Stomach (tissue), 9 donors: ENCODE data around the gene TFAP2D. TPM values are rescaled to one million over a fixed set of nuclear protein-coding genes. Genes with fewer than 3 reads are reported as not detected.
A peak's percentile ranks its signal among the peaks of the same experiment; 100 is the strongest.

Source experiments
- DNase-seq, 2 donors: peaks; one replicate each; pipeline versions ENCODE4 v3.0.0 to v3.0.0-alpha.2; 2013 to 2019
- H3K27ac ChIP-seq, 5 donors: fragments of 200-600 bp in 4 of 5; sonication (generic) in 4 of 5; one replicate each; pipeline ENCODE4 v1.5.1; 2013 to 2019; ENCODE audit warnings: mild to moderate bottlenecking in 1 of 5, moderate library complexity in 1 of 5
- H3K27me3 ChIP-seq, 3 donors: fragments of 200-600 bp; sonication (generic); one replicate each; pipeline ENCODE4 v1.5.1; 2017 to 2019; ENCODE audit warnings: mixed run types in 1 of 3
- H3K36me3 ChIP-seq, 4 donors: fragments of 200-600 bp; sonication (generic); 1 replicate in 3 of 4; 2 replicates in 1 of 4; pipeline ENCODE4 v1.5.1; 2016 to 2019
- H3K4me1 ChIP-seq, 4 donors: fragments of 200-600 bp; sonication (generic); one replicate each; pipeline ENCODE4 v1.5.1; 2016 to 2019
- H3K4me3 ChIP-seq, 4 donors: fragments of 200-600 bp; sonication (generic) in 3 of 4; one replicate each; pipeline ENCODE4 v1.5.1; 2016 to 2019; ENCODE audit warnings: mild to moderate bottlenecking in 1 of 4
- H3K9me3 ChIP-seq, 4 donors: fragments of 200-600 bp; sonication (generic); one replicate each; pipeline ENCODE4 v1.5.1; 2016 to 2019
- EP300 ChIP-seq: sonication (generic); formaldehyde crosslinking; IDR thresholded peaks from one replicate; pipeline ENCODE4 v1.6.1; 2017; ENCODE audit warnings: antibody characterized with exemption
- POLR2A ChIP-seq, 4 donors: fragments of 450-650 bp; IDR thresholded peaks; one replicate each; pipeline ENCODE4 v1.6.1; 2016; ENCODE audit warnings: antibody characterized with exemption in 4 of 4, control low read depth in 2 of 4, mild to moderate bottlenecking in 1 of 4, moderate library complexity in 1 of 4
- POLR2AphosphoS5 ChIP-seq, 3 donors: sonication (generic); formaldehyde crosslinking; IDR thresholded peaks; one replicate each; pipeline ENCODE4 v1.6.1; 2016; ENCODE audit warnings: antibody characterized with exemption in 3 of 3
- WGBS, 5 donors: extraction: QIAGEN DNeasy Blood & Tissue Kit in 3 of 5; methylation state at CpG; one replicate each; pipeline versions ENCODE4 v1.1.5 to v1.1.7; 2013 to 2018; 5-methylcytosine and 5-hydroxymethylcytosine counted together
- intact Hi-C: fragments of 100-400 bp; cut with DNase I; formaldehyde crosslinking; loops from one replicate; pipeline ENCODE4 v1.15.1; 2023; ENCODE audit warnings: low total_unique reads
- polyA plus RNA-seq, 3 donors: library from polyadenylated mRNA; stranded (reverse); fragments of 200-250 nt; gene quantifications; one replicate each; pipeline ENCODE4 v1.2.3, GENCODE V29; 2013
- total RNA-seq, 5 donors: library from RNA; depleted of rRNA; stranded (reverse); fragments of >200 nt; gene quantifications; one replicate each; pipeline versions ENCODE4 v1.1.0 to v1.2.3, GENCODE V29; 2014 to 2016
- TF ChIP-seq, protein P1 (sequence below), 7 experiments: fragments of 450-650 bp in 4 of 7; fragments of 200-600 bp in 3 of 7; sonication (generic) in 3 of 7; IDR thresholded peaks; one replicate each; pipeline ENCODE4 v1.5.1; 2016 to 2019; ENCODE audit warnings: antibody characterized with exemption in 7 of 7, control low read depth in 2 of 7, mild to moderate bottlenecking in 1 of 7
- donor health status: healthy with polysubstance abuse.
- donor health status: Bipolar disorder and iron deficiency.
- donor health status: healthy.

TFAP2D gene
- total and polyA plus RNA-seq, 8 donors: not detected

DNA sequence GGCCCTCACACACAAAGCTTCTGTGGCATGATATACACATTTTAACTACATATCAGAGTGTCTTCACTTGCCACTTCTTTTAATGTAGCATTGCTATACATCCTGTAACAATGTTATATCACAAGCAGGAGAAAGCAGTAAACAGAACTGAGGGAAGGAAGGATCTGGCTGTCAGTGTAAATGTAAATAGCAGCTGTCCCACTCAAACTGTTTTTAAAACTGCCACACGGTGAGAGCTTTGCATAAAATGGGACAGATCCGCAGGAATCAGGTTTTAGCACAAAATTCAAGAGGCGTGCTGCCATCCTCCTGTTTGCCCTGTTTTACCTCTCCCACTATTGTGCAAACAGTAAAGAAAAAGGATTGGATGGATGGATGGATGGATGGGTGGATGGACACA lies 28.8 kb downstream of the TFAP2D start:
- no peak overlapping the region for H3K27ac ChIP-seq
- no peaks in the 10 kb centered on the region for H3K9me3 ChIP-seq
- H3K4me1 ChIP-seq: no peaks in the 10 kb centered on the region
- no peak for TF ChIP-seq POLR2A (IDR thresholded peaks at IDR 0.05)
- TF ChIP-seq EP300: no peak
- TF ChIP-seq, protein P1, sequence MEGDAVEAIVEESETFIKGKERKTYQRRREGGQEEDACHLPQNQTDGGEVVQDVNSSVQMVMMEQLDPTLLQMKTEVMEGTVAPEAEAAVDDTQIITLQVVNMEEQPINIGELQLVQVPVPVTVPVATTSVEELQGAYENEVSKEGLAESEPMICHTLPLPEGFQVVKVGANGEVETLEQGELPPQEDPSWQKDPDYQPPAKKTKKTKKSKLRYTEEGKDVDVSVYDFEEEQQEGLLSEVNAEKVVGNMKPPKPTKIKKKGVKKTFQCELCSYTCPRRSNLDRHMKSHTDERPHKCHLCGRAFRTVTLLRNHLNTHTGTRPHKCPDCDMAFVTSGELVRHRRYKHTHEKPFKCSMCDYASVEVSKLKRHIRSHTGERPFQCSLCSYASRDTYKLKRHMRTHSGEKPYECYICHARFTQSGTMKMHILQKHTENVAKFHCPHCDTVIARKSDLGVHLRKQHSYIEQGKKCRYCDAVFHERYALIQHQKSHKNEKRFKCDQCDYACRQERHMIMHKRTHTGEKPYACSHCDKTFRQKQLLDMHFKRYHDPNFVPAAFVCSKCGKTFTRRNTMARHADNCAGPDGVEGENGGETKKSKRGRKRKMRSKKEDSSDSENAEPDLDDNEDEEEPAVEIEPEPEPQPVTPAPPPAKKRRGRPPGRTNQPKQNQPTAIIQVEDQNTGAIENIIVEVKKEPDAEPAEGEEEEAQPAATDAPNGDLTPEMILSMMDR (IDR thresholded peaks at IDR 0.05): no peak
- TF ChIP-seq POLR2AphosphoS5 (IDR thresholded peaks at IDR 0.05): no peak
- DNase-seq: no peak
- H3K4me3 ChIP-seq: no peak overlapping the region
- no peaks in the 10 kb centered on the region for H3K36me3 ChIP-seq
- no peaks in the 10 kb centered on the region for H3K27me3 ChIP-seq
- 29 to 40% (median 36%) methylated on average over 3 of the region's 3 CpGs for WGBS, 5 donors
- intact Hi-C loops: no loop called here

DNA sequence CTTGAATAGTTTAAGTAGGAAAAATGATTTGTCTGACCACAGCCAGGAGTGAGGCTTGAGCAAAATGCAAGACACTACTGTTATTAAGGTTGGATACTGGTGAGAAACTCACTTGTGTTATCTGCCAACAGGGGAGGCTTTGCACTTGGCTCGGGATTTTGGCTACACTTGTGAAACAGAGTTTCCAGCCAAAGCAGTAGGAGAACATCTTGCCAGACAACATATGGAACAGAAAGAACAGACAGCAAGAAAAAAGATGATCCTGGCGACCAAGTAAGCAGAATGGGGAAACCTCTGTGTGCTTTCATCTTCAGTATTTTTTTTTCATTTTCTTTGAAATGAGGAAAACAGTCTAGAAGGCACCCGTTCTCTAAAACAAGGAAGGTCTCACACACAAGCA lies 31.6 kb downstream of the TFAP2D start:
- intact Hi-C loops: no loop called here
- no peak for DNase-seq
- no peaks in the 10 kb centered on the region for H3K36me3 ChIP-seq
- TF ChIP-seq POLR2A (IDR thresholded peaks at IDR 0.05): no peak
- TF ChIP-seq, protein P1 (IDR thresholded peaks at IDR 0.05): no peak
- TF ChIP-seq POLR2AphosphoS5 (IDR thresholded peaks at IDR 0.05): no peak
- no peak for TF ChIP-seq EP300
- no peaks in the 10 kb centered on the region for H3K27me3 ChIP-seq
- H3K4me1 ChIP-seq: no peaks in the 10 kb centered on the region
- H3K27ac ChIP-seq: no peak overlapping the region
- H3K4me3 ChIP-seq: no peak overlapping the region
- WGBS, 5 donors: 39 to 57% (median 56%) methylated on average over 3 of the region's 3 CpGs
- no peaks in the 10 kb centered on the region for H3K9me3 ChIP-seq

DNA sequence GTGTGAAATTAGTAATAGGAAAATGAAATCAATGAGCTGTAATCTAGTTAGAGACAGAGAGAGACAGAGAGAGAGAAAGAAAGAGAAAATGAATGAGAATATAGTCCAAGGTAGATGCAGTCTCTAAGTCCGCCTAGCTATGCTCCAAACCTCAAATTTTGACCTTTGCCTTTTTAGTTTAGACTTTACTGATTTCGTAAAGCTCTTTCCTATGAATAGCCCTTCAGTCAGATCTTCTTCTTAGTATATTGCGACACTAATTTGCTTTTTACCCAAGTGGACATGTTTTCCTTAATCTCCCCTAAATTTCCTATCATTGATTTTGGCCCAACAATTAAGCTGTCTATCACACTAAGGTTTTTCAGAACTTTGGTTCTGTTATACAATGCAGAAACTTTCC lies 49.5 kb downstream of the TFAP2D start:
- no peak overlapping the region for H3K27ac ChIP-seq
- no peak overlapping the region for H3K4me3 ChIP-seq
- TF ChIP-seq, protein P1 (IDR thresholded peaks at IDR 0.05): no peak
- TF ChIP-seq POLR2A (IDR thresholded peaks at IDR 0.05) (no peak), EP300 (no peak), POLR2AphosphoS5 (IDR thresholded peaks at IDR 0.05) (no peak)
- no peaks in the 10 kb centered on the region for H3K36me3 ChIP-seq
- H3K9me3 ChIP-seq: peaks cover 0 to 5% (median 0%) of the 10 kb centered on the region in 4 donors
- DNase-seq: no peak
- intact Hi-C loops: no loop called here
- 70 to 84% (median 83%) methylated on average over 3 of the region's 3 CpGs for WGBS, 5 donors
- no peaks in the 10 kb centered on the region for H3K27me3 ChIP-seq
- H3K4me1 ChIP-seq: no peaks in the 10 kb centered on the region

DNA sequence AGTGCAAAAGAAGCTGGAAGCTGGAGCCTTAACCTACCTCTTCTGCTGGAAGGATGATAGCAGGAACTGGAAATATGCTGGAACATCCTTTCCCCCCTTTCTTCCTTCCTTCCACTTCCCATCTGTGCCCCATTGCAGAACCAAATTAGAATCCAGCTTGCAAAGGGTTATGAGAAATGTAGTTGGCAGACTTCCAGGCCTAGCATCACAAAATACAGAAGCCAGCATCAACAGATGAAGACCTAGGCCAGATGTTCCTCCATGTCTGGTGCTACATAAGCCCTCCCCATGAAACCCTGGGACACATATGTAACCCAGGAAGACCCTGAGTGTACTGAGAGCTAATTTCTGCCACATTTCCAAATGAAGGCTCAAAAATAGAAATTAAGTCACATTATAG lies 65.4 kb downstream of the TFAP2D start:
- Histone ChIP-seq H3K9me3 (no peaks in the 10 kb centered on the region), H3K4me1 (no peaks in the 10 kb centered on the region), H3K4me3 (no peak overlapping the region), H3K27ac (no peak overlapping the region), H3K27me3 (no peaks in the 10 kb centered on the region), H3K36me3 (no peaks in the 10 kb centered on the region)
- intact Hi-C loops: no loop called here
- TF ChIP-seq EP300 (no peak), POLR2A (IDR thresholded peaks at IDR 0.05) (no peak), POLR2AphosphoS5 (IDR thresholded peaks at IDR 0.05) (no peak)
- TF ChIP-seq, protein P1 (IDR thresholded peaks at IDR 0.05): no peak
- DNase-seq: peak in 1 of 2 donors; percentile 2
